HG02943 (cell line): ENCODE measurements around the gene PRKG2.

Experiments used
- ATAC-seq: cut with Tn5 transposase; IDR thresholded peaks from one replicate; pipeline ENCODE4 v1.9.1; 2021; ENCODE audit warnings: mild to moderate bottlenecking, low read depth, moderate library complexity; ENCODE audit not compliant: unreplicated experiment

The PRKG2 gene

DNA sequence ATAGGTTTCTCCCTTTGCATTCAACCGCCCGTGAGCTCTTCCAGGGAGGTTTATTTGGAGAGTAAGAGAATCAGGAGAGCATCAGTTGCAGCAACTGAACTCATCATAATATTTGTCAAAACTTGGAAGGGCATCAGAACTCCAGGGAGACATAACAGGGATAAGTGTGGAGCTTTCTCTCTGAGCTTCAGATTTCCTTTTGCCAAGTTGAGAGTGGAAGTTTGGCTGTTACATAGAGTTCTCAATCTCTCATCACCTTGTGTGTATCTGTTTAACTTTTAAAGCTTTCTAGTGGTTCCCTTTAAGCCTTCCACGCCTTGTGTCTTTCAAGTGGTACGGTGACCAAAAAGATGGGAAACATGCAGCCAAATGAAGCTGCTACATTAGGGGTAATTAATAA lies 165.7 kb downstream of the PRKG2 start:
- ATAC-seq, result no peak

GRCh38 chr4:81042578-81043365 lies 172.2 kb downstream of the PRKG2 start:
- no peak for ATAC-seq

- no peak for ATAC-seq
Measured at GRCh38 chr4:81040012-81040659, 174.9 kb downstream of the PRKG2 start.

DNA sequence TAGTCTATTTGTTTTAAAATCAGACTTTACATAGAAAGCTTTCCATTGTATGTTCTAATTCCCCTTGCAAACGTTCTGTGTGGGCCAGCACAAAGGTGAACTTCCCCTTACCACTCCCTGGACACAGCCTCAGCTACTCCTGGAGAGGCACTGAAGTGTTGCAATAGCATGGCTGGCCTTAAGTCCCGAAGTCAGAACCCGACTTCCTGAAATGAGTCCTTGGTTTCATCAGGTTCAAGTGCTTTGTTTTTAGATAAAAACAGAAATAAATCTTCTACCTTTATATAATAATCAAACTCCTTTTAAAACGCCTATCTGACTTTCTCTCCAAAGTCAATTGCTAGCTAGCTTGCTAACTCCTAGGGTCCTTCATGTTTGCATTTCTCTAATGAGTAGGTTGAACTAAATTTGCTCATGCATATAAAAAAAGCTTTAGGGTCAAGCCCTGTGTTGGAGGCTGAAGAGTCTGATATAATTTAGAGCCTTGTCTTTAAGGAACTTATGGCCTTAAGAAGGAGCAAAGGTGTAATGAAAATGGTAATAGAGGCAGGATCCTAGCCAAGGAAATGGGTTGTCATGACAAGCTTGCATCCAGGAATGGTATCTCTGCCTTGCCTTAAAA lies 175.6 kb downstream of the PRKG2 start:
- ATAC-seq, result no peak

DNA sequence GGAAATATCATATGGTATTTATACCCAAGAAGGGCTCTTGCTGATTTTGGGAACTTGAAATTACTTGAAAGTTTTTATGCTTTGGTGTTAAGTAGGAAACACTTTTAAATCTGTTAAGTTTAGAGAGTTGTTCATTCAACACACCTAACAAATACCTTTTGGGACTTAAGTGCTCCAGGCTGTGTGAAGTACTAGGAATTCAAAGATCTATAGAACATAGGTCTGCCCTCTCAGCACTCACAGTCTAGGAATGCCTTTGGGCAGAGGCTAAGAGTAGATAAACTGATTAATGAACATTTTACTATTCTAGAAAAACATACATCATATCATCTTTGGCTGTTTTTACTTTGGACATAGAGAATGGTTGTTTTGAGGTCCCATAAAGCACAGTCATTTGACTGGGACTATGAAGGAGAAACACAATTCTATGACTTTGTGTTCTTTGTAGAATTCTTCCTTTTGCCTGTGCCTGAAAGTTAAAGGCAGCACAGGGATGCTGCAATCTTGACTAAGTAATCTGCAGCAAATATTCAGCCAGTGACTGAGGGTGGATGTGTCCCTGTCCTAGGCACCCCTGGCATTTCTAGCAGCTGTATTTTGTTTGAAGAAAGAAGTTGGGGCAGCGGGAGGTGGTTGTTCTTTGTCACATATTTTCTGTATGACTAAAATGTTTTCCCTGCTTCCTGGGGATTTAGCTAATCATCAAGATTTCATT lies 176.2 kb downstream of the PRKG2 start:
- no peak for ATAC-seq
